Stimulated activated CD4-positive, alpha-beta T cell treated with anti-CD3 and anti-CD28 coated beads, Interleukin-12 subunit alpha, Interleukin-12 subunit beta, amount 100 ng/mL, for 4 hours (primary cell): ENCODE data around the gene ZDHHC11.
"Not testable (repeated sequence)": the region's sequence is repeated elsewhere in the genome, so short reads cannot be mapped to it uniquely, and the experiment has no call there.

Experiments used
- DNase-seq: peaks from one replicate; pipeline ENCODE4 v3.0.0-alpha.2; 2020

The ZDHHC11 gene

DNA sequence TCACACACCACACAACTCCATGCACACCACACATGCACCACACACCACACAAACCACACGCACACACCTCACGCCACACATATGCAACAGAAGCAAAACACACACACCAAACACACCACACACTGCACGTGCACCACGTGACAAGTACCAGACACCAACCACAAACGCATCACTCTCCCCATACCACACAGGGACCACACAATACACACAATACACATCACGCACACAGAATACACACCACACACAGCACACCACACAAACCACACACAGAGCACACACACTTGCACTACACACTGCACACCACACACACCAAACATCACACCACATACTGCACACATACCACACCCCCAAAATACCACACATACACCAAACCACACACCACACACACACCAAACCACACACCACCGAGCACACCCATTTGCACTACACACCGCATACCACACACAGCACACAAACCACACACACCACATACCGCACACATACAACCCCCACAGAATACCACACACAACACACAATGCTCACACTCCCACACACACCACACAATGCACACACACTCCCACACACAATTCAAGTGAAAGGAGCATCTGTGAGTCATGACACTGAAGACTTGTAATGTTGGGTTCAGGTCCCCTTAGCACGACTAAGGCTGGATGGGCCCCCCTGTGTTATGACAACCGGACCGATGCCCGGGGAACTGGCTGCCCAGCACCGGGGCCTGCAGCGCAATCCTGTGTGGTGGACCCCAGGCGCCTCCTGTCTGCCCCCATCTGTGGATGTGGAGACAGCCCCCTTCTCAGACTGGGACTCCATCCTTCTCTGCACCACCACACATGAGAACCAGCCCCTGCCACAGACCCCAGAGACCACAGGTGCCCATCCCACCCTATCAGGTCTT lies 6.0 kb upstream of the ZDHHC11 start:
- no peak for DNase-seq

DNA sequence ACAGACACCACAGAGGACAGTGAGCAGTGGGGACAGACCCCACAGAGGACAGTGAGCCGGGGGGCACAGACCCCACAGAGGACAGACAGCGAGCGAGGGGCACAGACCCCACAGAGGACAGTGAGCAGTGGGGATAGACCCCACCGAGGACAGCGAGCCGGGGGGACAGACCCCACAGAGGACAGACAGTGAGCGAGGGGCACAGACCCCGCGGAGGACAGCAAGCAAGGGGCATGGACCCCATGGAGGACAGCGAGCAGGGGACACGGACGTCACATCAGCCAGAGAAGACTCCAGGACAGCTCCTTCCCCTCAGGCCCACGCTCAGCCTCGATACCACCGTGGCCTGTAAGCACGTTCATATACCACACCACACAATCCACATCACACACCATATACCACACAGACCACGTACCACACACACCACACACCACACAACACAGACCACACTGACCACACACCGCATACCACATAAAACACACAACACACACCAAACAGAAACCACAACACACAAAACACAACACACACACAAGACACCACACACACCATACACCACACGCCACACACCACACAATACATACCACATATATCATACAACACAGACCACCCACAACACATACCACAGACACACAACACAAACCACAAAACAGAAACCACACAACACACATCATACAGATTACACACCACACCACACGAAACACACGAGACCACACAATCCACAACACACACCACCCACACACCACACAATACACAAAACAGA lies 5.2 kb upstream of the ZDHHC11 start:
- no peak for DNase-seq

DNA sequence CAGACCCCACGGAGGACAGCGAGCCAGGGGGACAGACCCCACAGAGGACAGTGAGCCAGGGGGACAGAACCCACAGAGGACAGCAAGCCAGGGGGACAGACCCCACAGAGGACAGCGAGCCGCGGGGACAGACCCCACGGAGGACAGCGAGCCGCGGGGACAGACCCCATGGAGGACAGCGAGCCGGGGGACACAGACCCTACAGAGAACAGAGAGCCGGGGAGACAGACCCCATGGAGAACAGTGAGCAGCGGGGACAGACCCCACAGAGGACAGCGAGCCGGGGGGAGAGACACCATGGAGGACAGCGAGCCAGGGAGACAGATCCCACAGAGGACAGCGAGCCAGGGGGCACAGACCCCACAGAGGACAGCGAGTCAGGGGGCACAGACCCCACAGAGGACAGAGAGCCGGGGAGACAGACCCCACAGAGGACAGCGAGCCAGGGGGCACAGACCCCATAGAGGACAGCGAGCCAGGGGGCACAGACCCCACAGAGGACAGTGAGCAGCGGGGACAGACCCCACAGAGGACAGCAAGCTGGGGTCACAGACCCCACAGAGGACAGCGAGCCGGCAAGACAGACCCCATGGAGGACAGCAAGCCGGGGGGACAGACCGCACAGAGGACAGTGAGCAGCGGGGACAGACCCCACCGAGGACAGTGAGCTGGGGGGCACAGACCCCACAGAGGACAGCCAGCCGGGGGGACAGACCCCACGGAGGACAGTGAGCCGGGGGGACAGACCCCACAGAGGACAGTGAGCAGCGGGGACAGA lies 4.4 kb upstream of the ZDHHC11 start:
- DNase-seq: no peak

DNA sequence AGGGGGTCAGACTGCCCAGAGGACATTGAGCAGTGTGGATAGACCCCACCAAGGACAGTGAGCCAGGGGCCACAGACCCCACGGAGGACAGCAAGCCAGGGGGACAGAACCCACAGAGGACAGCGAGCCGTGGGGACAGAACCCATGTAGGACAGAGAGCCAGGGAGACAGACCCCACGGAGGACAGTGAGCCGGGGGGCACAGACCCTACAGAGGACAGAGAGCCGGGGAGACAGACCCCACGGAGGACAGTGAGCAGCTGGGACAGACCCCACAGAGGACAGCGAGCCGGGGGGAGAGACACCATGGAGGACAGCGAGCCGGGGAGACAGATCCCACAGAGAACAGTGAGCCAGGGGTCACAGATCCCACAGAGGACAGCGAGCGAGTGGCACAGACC lies 3.4 kb upstream of the ZDHHC11 start:
- no peak for DNase-seq

DNA sequence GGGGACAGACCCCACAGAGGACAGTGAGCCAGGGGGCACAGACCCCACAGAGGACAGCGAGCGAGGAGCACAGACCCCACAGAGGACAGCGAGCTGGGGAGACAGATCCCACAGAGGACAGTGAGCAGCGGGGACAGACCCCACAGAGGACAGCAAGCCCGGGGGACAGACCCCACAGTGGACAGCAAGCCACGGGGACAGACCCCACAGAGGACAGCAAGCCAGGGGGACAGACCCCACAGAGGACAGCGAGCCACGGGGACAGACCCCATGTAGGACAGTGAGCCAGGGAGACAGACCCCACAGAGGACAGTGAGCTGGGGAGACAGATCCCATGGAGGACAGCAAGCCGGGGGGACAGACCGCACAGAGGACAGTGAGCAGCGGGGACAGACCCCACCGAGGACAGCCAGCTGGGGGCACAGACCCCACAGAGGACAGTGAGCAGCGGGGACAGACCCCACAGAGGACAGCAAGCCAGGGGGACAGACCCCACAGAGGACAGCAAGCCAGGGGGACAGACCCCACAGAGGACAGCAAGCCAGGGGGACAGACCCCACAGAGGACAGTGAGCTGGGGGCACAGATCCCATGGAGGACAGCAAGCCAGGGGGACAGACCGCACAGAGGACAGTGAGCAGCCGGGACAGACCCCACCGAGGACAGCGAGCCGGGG lies 2.8 kb upstream of the ZDHHC11 start:
- not testable (repeated sequence) for DNase-seq

DNA sequence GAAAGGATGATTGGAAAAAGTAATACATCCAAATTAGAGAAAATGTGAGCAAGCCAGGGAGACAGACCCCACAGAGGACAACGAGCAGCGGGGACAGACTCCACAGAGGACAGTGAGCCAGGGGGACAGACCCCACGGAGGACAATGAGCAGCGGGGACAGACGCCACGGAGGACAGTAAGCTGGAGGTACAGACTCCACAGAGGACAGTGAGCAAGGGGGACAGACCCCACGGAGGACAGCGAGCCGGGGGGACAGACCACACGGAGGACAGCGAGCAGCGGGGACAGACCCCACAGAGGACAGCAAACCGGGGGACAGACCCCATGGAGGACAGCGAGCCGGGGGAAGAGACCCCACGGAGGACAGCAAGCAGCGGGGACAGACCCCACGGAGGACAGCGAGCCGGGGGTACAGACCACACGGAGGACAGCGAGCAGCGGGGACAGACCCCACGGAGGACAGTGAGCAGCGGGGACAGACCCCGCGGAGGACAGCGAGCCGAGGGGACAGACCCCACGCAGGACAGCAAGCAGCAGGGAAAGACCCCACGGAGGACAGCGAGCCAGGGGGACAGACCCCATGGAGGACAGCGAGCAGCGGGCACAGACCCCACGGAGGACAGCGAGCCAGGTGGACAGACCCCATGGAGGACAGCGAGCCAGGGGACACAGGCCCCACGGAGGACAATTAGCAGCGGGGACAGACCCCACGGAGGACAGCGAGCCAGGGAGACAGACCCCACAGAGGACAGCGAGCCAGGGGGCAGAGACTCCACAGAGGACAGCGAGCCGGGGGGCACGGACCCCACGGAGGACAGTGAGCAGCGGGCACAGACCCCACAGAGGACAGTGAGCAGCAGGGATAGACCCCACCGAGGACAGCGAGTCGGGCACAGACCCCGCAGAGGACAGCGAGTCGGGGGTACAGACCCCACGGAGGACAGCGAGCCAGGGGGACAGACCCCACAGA lies 1.9 kb upstream of the ZDHHC11 start:
- no peak for DNase-seq

DNA sequence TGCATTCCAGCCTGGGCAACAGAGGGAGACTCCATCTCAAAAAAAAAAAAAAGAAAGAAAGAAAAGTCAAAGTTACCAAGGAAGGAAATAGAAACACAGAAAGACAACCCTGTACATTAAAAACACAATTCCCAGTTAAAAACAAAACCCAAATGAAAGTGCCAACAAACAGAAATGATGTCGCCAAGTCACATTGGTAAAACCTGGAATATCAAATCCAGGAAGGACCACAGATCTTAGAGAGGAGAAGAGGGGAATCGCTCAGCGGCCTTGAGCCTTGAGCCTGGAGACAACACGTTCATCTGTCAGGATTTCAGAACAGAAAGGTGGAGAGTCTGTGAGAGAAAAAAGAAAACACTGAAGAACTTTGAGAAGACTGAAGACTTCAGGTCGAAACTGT lies 1.2 kb upstream of the ZDHHC11 start:
- DNase-seq: no peak

DNA sequence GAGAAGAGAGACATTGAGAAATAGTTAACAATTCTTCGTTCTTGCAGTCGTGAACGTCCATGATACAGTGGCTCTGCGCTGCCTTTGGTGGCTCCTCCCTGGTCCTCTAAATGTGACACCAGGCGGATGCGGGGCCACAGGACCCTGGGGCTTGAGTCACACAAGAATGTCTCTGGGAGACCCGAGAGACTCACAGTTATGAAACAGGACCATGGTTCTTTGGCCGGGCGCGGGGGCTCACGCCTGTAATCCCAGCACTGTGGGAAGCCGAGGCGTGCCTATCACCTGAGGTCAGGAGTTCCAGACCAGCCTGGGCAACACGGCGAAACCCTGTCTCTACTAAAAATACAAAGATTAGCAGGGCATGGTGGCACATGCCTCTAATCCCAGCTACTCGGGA lies 767 bp upstream of the ZDHHC11 start:
- DNase-seq: no peak

DNA sequence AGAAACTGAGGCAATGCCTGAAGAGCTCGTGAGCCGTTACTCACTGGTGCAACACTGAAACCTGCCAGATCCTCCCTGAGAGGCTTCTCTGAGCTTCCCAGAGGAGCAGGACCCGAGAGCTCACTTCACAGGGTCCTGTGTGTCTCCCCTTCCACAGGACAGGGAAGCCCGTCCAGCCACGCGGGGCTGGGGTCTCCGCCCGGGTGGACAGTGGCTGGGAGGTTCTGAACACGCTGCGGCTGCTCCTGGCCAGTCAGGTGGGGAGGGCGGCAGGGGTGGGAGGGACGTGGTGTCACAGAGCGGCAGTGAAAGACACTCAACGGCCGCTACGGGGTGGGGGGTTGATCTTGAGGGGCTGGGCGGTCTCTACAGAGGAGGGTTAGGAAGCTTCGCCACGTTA lies 290 bp upstream of the ZDHHC11 start:
- DNase-seq: no peak

DNA sequence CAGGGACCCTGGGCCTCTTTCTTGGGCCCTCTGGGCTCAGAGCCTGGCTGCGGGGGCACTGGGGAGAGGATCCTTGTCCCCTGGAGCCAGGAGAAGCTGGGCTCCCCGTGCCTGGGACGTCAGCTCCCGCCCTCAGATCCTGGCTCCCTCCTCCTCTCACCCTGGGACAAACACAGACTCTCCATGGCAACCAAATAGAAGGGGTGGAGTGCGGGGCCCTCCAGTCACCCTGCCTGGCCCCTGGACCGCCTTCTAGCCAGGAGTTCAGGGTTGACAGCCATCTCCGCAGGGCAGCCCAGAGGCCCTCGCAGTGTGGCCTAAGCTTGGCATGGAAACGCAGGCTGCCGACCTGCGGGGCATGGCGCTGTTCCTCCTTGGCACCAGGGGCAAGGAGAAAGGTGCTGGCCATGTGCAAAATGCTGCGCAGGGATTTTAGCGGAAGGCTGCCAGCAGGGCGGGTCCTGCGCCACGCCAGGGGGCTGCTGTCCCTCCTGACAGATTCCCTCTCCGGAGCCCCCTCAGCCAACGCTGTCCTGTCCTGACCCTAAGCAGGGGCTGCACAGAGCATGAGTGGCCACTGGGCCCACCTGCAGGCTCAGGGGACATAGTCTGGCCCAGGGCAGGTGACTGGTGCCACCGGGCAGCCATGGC lies 1.0 kb downstream of the ZDHHC11 start:
- no peak for DNase-seq

DNA sequence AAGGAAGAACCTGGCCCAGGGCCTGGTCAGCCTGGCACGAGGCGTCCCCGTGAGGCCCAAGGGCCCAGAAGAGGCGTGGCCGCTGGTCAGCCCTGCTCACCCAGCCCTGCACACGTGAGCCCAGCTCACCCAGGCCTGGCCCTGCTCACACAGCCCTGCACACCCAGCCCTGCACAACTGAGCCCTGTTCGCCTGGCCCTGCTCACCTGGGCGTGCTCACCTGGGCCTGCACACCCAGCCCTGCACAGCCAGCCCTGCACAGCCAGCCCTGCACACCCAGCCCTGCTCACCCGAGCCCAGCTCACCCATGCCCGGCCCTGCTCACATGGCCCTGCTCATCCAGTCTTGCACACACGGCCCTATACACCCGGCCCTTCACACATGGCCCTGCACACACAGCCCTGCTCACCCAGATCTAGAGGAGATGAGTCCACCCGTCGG lies 2.1 kb downstream of the ZDHHC11 start:
- no peak for DNase-seq

DNA sequence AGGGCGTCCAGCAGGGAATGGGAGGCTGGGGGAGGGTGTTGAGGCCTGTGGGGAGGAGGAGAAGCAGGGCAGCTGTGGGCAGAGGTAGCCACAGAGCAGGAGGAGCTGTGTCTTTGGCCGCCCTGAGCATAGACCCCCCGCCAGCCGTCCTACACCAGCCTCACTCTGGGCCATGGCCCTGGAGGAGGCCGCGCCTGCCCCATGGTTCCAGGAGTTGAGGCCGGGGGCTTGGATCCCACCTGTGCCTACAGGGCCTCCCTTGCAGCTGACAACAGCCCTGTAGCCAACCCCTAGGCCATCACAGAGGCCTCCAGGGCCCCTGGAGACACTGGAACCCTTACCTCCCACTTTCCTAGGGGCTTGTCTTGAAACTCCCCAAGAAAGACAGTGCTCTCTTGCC lies 3.0 kb downstream of the ZDHHC11 start:
- DNase-seq: not testable (repeated sequence)

DNA sequence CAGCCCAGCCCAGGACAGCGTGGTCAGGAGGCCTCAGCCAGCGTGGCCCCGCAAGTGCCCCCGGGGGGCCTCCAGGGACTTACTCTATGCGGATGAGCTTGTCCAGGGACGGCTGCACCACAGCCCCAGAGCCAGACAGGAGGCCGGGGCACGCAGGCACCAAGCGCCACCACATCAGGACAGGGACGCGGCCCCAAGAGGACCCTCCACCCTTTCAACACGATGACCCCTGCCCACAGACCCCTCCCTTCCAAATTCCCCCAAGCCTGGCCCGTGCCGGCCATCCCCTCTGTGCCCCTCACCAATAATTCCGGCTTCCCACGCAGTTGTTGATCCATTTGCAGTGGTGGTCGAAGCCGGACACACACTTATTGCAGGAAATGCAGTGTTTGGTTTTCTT lies 3.6 kb downstream of the ZDHHC11 start:
- DNase-seq: not testable (repeated sequence)

DNA sequence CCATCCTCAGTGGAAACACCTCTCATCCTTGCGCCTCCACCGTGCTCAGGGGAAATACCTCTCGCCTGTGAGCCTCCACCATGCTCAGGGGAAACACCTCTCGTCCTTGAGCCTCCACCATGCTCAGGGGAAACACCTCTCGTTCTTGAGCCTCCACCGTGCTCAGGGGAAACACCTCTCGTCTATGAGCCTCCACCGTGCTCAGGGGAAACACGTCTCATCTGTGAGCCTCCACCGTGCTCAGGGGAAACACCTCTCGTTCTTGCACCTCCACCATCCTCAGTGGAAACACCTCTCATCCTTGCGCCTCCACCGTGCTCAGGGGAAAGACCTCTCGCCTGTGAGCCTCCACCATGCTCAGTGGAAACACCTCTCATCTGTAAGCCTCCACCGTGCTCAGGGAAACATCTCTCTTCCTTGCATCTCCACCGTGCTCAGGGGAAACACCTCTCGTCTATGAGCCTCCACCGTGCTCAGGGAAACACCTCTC lies 4.1 kb downstream of the ZDHHC11 start:
- DNase-seq: not testable (repeated sequence)

DNA sequence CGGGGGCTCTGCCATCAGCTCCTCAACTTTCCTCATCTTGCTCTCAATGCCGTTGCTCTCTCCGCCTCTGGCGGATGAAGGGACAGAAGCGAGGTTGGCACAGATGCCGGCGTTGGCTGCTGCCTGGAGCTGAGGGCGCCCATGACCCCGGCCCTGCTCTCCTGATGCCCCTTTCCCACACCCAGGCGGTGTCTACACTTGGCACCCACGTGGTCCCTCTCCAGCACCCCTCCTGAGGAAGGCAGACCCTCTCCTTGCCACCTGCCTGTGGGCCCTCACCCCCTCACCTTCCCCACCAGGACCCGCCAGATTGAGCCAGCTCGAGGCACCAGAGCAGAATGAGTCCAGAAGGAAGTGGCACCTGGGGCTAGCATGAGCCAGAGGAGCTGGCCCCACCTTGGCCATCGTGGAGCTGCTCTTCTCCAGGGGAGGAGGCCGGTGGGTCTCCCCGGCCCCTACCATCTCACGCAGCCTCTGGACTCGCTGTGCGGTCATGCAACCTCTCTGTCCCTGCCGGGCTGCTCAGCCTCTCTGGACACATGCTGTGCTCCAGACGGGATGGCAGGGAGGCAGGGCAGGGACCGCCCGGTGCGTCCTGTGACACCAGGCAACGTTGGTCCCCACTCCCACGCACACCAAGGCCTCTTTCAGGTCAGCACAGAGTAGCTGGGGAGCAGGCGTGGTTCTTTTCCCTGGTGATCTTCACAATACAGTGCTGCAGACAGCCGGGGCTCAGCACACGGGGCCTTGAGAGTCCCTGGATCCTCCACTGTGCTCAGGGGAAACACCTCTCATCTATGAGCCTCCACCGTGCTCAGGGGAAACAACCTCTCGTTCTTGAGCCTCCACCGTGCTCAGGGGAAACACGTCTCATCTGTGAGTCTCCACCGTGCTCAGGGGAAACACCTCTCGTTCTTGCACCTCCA lies 4.8 kb downstream of the ZDHHC11 start:
- DNase-seq: not testable (repeated sequence)

DNA sequence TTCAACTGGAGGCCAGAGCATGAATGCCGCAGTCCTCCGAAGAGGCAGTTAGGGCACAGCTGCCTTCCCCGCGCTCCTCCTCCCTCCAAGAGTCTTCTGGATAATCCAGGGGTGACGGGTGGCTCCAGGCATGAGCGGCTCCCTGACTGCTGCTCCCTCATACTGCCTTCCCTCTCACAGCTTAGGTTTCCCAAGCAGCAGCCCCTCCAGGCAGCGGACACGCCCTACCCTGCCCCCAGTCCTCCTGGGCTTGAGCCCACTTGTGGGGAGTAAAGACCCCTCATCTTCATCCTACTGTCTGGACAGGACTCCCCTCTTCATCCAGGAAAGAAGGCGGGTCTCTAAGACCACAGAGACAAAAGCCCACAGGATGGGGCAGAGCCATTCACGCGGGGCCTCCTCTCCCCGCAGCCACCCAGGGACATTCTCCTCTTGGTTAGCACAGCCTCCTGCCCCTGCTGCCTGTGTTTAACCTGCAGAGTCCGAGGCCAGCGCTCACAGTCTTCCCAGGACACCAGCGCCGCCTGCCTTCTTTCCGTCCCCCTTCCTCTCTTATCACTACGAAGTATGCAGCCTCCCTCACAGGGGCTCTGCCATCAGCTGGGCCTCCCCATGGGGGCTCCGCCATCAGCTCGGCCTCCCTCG lies 5.6 kb downstream of the ZDHHC11 start:
- not testable (repeated sequence) for DNase-seq

DNA sequence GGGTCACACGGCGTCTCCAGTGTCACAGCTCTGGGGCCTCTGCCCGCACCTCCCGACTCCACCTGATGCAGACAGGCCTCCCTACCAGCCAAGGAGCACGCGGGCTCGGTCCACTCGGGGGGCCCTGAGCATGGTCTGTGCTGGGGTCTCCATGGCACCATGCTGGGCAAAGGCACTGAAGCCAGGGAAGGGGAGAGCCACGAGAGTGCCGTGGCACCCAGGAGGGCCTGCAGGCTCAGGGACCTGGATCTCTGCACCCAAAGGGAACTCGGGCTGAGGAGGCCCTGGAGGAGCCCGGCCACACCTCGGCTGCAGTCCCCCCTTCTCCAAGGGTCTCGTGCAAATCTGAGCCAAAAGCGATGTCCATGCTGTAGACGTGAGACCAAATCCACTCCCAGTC lies 6.4 kb downstream of the ZDHHC11 start:
- DNase-seq: not testable (repeated sequence)

DNA sequence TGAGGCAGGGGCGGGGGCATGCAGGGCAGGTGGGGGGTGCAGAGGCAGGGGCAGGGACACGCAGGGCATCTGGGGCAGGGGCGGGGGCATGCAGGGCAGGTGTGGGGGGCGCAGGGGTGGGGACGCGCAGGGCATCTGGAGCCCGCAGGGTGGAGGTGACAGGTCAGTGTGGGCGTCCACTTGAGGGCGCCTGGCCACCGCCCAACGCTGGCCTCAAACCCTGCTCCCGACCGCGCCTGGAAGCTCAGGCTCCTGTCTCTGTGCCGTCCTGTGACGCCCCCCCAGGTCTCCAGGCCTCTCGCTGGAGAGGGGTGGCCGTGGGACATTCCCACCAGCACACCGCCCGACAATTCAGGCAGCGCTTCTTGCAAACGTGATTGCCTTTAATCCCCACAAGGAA lies 6.9 kb downstream of the ZDHHC11 start:
- not testable (repeated sequence) for DNase-seq

DNA sequence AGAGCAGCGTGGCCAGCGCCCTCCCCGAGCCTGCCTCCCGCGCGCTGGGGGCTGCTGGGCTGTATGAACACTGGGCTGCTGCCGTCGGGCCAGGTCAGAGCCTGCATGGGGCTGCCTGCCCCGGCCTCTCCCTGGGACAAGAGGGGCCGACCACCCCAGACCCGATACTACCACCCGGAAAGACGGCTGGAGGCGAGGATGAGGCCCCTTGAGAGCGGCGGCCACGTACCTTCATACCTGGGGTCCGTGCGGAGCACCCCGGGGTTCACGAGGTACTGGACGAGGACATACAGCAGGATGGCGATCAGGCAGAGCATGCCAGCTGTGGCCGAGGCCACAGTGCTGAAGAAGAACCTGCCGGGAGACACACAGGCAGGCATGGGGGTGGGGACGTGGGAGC lies 7.4 kb downstream of the ZDHHC11 start:
- not testable (repeated sequence) for DNase-seq
